ENCODE results near the gene GAPT. TPM values are rescaled to one million over a fixed set of nuclear protein-coding genes. Genes with fewer than 3 reads are reported as not detected.

Gene GAPT
- polyA plus RNA-seq, 2 of the 4 experiments (the other 2 are of a cell fraction): not detected

GRCh38 chr5:58497386-58497785, 6.2 kb downstream of the GAPT start:
- Histone ChIP-seq H3K4me3 (no peak overlapping the region), H3K4me1 (no peaks in the 10 kb centered on the region), H3K27ac (no peak overlapping the region), H3K4me2 (no peak overlapping the region), H3K9me3 (no peaks in the 10 kb centered on the region)
- ChIA-PET CTCF (interaction anchor here (0.6 to 17.4 kb wide), 17 partner anchors 8 to 482 kb away, joined by 3 to 266 read pairs (median 3); no protein-coding TSS in a partner anchor), POLR2A (no interaction called here)
- 55% methylated on average over 5 of the region's 5 CpGs for WGBS (ENCODE audit: missing lambda C conversion rate)
- DNase-seq (ENCODE audit: low read depth in 1 of 2, low spot score in 1 of 2) (no peak), ATAC-seq (no peak), FAIRE-seq (no peak)
- no peak for TF ChIP-seq SREBF2 (IDR thresholded peaks at IDR 0.05)
- TF ChIP-seq EP300 (IDR thresholded peaks at IDR 0.05): no peak
- TF ChIP-seq, protein P1, sequence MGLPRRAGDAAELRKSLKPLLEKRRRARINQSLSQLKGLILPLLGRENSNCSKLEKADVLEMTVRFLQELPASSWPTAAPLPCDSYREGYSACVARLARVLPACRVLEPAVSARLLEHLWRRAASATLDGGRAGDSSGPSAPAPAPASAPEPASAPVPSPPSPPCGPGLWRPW (IDR thresholded peaks at IDR 0.05): no peak
- TF ChIP-seq, protein P2, sequence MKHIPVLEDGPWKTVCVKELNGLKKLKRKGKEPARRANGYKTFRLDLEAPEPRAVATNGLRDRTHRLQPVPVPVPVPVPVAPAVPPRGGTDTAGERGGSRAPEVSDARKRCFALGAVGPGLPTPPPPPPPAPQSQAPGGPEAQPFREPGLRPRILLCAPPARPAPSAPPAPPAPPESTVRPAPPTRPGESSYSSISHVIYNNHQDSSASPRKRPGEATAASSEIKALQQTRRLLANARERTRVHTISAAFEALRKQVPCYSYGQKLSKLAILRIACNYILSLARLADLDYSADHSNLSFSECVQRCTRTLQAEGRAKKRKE (CRISPR knock-in tag; IDR thresholded peaks at IDR 0.05; ENCODE audit: low read depth): no peak
- no peak for TF ChIP-seq CEBPB (IDR thresholded peaks at IDR 0.05)
- no peak for TF ChIP-seq JUNB (IDR thresholded peaks at IDR 0.05)

DNA sequence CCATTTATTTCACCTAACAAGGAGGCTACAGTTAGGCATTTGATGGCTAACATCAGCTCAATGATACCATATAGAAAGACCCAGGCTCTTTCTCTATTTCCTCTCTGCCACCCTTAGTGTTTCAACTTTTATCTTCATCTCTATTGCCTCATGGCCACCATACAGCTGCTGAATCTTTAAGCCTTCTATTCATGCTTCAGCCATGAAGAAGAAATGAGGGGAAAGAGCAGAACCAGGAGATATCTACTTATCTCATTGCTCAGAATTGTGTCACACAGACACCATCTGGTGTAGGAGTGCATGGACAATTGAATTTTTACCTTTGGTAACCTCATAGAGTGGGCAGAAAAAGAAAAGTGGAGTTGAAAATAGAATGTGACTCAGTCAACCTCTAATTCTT, 6.7 kb downstream of the GAPT start:
- no peak for ATAC-seq
- no peak for DNase-seq (ENCODE audit: low read depth in 1 of 2, low spot score in 1 of 2)
- Histone ChIP-seq H3K9me3 (no peaks in the 10 kb centered on the region), H3K4me3 (no peak overlapping the region), H3K27ac (no peak overlapping the region), H3K4me1 (no peaks in the 10 kb centered on the region), H3K4me2 (no peak overlapping the region)
- CTCF ChIA-PET: interaction anchor here (0.8 to 17.4 kb wide), 20 partner anchors 9 to 378 kb away, joined by 3 to 266 read pairs (median 4); no protein-coding TSS in a partner anchor
- no peak for FAIRE-seq
- POLR2A ChIA-PET: no interaction called here
- no peak for TF ChIP-seq TFCP2L1 (CRISPR knock-in tag; IDR thresholded peaks at IDR 0.05)
- no peak for TF ChIP-seq TP53 (CRISPR knock-in tag; IDR thresholded peaks at IDR 0.05)

- Histone ChIP-seq H3K9me3 (no peaks in the 10 kb centered on the region), H3K4me3 (no peak overlapping the region), H3K27ac (no peak overlapping the region), H3K4me1 (no peaks in the 10 kb centered on the region), H3K4me2 (no peak overlapping the region)
- ChIA-PET CTCF (interaction anchor here (0.6 to 17.4 kb wide), 24 partner anchors 9 to 382 kb away, joined by 3 to 266 read pairs (median 4); no protein-coding TSS in a partner anchor), POLR2A (no interaction called here)
- DNase-seq (ENCODE audit: low read depth in 1 of 2, low spot score in 1 of 2) (peak; percentile 28 to 53), ATAC-seq (peak; percentile 64 to 81; a peak in 4 of 6 replicates), FAIRE-seq (no peak)
- TF ChIP-seq CTCF (IDR thresholded peaks at IDR 0.05) (peak; percentile 81), MAFK (IDR thresholded peaks at IDR 0.05; ENCODE audit: partially characterized antibody) (no peak), POLR2AphosphoS2 (conservative IDR thresholded peaks at IDR 0.05; ENCODE audit: low read length) (no peak), SMC3 (IDR thresholded peaks at IDR 0.05) (peak; percentile 84), RAD21 (conservative IDR thresholded peaks at IDR 0.05 in 1 of 2, IDR thresholded peaks at IDR 0.05 in 1 of 2) (peak; percentile 73 to 77), JUN (IDR thresholded peaks at IDR 0.05) (no peak), EHMT2 (IDR thresholded peaks at IDR 0.05; ENCODE audit: low read depth) (no peak), NPAS2 (CRISPR knock-in tag; IDR thresholded peaks at IDR 0.05; ENCODE audit: borderline replicate concordance) (no peak), ZC3H11A (IDR thresholded peaks at IDR 0.05) (no peak), MYC (IDR thresholded peaks at IDR 0.05; ENCODE audit: borderline replicate concordance, low read length) (no peak)
- 0% methylated on average over 2 of the region's 2 CpGs for WGBS (ENCODE audit: missing lambda C conversion rate)
These were observed 7.2 kb downstream of the GAPT start for GRCh38 chr5:58498340-58498942.

Data from A549 (cell line).